ENCODE measurements around the gene POU2F3. TPM values are rescaled to one million over a fixed set of nuclear protein-coding genes. Genes with fewer than 3 reads are reported as not detected.
"Not testable (repeated sequence)": the region's sequence is repeated elsewhere in the genome, so short reads cannot be mapped to it uniquely, and the experiment has no call there.

The POU2F3 gene
- total and polyA plus RNA-seq, 7 donors: not detected

GRCh38 chr11:120271672-120272071 lies 31.7 kb downstream of the POU2F3 start:
- 74 to 85% (median 82%) methylated on average over 5 of the region's 5 CpGs for WGBS, 3 donors
- Histone ChIP-seq H3K27me3 (ENCODE audit: insufficient read depth in 3 of 3, low read length in 2 of 3) (peaks cover 0 to 15% (median 4%) of the 10 kb centered on the region in 3 donors), H3K9me3 (no peaks in the 10 kb centered on the region), H3K27ac (no peak overlapping the region), H3K36me3 (ENCODE audit: insufficient read depth in 1 of 2, low read depth in 1 of 2) (no peaks in the 10 kb centered on the region), H3K4me1 (no peaks in the 10 kb centered on the region), H3K4me3 (no peak overlapping the region)
- ATAC-seq: no peak
- TF ChIP-seq, protein P1, sequence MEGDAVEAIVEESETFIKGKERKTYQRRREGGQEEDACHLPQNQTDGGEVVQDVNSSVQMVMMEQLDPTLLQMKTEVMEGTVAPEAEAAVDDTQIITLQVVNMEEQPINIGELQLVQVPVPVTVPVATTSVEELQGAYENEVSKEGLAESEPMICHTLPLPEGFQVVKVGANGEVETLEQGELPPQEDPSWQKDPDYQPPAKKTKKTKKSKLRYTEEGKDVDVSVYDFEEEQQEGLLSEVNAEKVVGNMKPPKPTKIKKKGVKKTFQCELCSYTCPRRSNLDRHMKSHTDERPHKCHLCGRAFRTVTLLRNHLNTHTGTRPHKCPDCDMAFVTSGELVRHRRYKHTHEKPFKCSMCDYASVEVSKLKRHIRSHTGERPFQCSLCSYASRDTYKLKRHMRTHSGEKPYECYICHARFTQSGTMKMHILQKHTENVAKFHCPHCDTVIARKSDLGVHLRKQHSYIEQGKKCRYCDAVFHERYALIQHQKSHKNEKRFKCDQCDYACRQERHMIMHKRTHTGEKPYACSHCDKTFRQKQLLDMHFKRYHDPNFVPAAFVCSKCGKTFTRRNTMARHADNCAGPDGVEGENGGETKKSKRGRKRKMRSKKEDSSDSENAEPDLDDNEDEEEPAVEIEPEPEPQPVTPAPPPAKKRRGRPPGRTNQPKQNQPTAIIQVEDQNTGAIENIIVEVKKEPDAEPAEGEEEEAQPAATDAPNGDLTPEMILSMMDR (IDR thresholded peaks at IDR 0.05): no peak
- intact Hi-C loops (cut with DNase I): no loop called here
- no peak for DNase-seq

DNA sequence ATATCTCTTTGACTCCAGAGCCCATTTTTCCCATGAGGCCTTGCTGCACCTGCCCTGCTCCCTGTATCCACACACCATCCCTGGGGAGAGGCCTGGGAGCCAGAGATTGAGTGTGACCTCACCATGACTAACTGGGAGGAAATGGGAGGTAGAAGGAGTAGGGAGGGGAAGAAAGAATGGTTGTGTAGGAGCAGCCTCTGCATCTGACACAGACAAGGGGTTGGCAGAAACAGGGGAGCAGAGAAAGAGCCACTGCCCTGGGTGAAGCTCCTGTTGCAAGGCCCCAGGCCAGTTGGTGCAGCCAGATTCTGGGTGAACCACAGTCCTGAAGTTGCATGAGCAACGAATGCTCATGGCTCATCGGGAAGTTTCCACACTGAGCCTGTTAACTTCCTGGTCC lies 32.4 kb downstream of the POU2F3 start:
- no peak overlapping the region for H3K27ac ChIP-seq
- no peaks in the 10 kb centered on the region for H3K36me3 ChIP-seq (ENCODE audit: insufficient read depth in 1 of 2, low read depth in 1 of 2)
- no peaks in the 10 kb centered on the region for H3K9me3 ChIP-seq
- no peaks in the 10 kb centered on the region for H3K4me1 ChIP-seq
- TF ChIP-seq, protein P1 (IDR thresholded peaks at IDR 0.05): no peak
- peaks cover 0 to 9% (median 4%) of the 10 kb centered on the region in 3 donors for H3K27me3 ChIP-seq (ENCODE audit: insufficient read depth in 3 of 3, low read length in 2 of 3)
- DNase-seq (no peak), ATAC-seq (no peak)
- intact Hi-C loops (cut with DNase I): no loop called here
- WGBS, 3 donors: 80 to 82% (median 81%) methylated on average over 2 of the region's 2 CpGs
- H3K4me3 ChIP-seq: no peak overlapping the region

DNA sequence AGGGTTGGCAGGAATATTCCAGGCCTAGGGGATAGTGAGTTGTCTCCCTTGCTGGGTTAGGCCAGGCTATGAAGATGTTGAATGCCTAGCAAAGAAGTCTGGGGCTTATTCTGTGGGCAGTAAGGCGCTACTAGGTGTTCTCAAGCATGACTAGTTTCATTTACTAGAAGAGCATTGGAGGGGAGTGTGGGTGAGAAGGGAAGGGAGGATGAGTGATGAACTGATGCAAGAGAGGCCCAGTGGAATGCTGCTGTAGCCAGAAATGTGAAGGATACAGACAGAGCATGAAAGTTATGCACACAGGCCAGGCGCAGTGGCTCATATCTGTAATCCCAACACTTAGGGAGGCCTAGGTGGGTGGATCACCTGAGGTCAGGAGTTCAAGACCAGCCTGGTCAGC lies 33.5 kb downstream of the POU2F3 start:
- ATAC-seq (no peak), DNase-seq (no peak)
- Histone ChIP-seq H3K27ac (no peak overlapping the region), H3K27me3 (ENCODE audit: insufficient read depth in 3 of 3, low read length in 2 of 3) (peaks cover 0 to 4% (median 4%) of the 10 kb centered on the region in 3 donors), H3K36me3 (ENCODE audit: insufficient read depth in 1 of 2, low read depth in 1 of 2) (no peaks in the 10 kb centered on the region), H3K4me3 (no peak overlapping the region), H3K9me3 (no peaks in the 10 kb centered on the region), H3K4me1 (no peaks in the 10 kb centered on the region)
- intact Hi-C loops (cut with DNase I): no loop called here
- 90 to 94% (median 93%) methylated on average over 2 of the region's 2 CpGs for WGBS, 3 donors
- TF ChIP-seq, protein P1 (IDR thresholded peaks at IDR 0.05): no peak

GRCh38 chr11:120273956-120274355 lies 34.0 kb downstream of the POU2F3 start:
- H3K36me3 ChIP-seq (ENCODE audit: insufficient read depth in 1 of 2, low read depth in 1 of 2); intact Hi-C loops (cut with DNase I); DNase-seq; H3K9me3 ChIP-seq; H3K27me3 ChIP-seq (ENCODE audit: insufficient read depth in 3 of 3, low read length in 2 of 3); H3K4me1 ChIP-seq; ATAC-seq; H3K4me3 ChIP-seq; H3K27ac ChIP-seq: not testable (repeated sequence)
- WGBS, 3 donors: 86 to 98% (median 97%) methylated on average over 2 of the region's 2 CpGs

DNA sequence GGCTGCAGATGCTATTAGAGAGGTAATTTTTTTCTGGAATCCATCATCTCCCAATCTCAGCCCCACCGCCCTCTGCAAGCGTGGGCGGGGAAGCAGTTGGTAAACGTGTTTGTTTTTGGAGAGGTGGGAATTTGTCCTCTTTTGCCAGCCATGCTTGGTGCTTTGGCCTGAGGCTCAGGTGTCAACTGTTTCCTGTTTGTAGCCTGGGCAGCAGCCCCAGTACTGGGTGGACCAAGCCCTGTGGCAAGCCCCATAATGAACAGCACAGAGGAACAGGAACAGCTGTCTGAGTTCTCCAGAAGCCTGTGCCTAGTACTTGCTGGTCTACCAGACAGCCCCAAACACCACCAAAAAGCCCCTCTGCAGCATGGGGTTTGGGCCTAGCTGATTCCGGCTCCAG lies 39.6 kb downstream of the POU2F3 start:
- no peak for ATAC-seq
- WGBS, 3 donors: 79 to 80% (median 79%) methylated on average over 5 of the region's 5 CpGs

More for the DNA sequence above, 39.6 kb downstream of the POU2F3 start:
- H3K9me3 ChIP-seq: no peaks in the 10 kb centered on the region
- no peak overlapping the region for H3K4me3 ChIP-seq
- TF ChIP-seq, protein P1 (IDR thresholded peaks at IDR 0.05): no peak
- peaks cover 0 to 2% (median 0%) of the 10 kb centered on the region in 3 donors for H3K27me3 ChIP-seq (ENCODE audit: insufficient read depth in 3 of 3, low read length in 2 of 3)
- intact Hi-C loops (cut with DNase I): no loop called here
- DNase-seq: no peak
- H3K4me1 ChIP-seq: no peaks in the 10 kb centered on the region
- no peak overlapping the region for H3K27ac ChIP-seq
- no peaks in the 10 kb centered on the region for H3K36me3 ChIP-seq (ENCODE audit: insufficient read depth in 1 of 2, low read depth in 1 of 2)
